DMS79 (cell line): ENCODE results near the gene OR9Q1.
"Not testable (repeated sequence)": the region's sequence is repeated elsewhere in the genome, so short reads cannot be mapped to it uniquely, and the experiment has no call there.

Experiments
- DNase-seq: peaks from one replicate; lab custom pipeline; 2025; lab: John Stamatoyannopoulos, UW

The OR9Q1 gene

GRCh38 chr11:58023435-58023931 is at the start of gene OR9Q1:
TSS of gene OR9Q1 (plus strand) at chr11:58023881. CDS start at chr11:58179445, 155,564 bp downstream.
- DNase-seq: no peak

GRCh38 chr11:57974132-57974531 is 49.5 kb upstream of the OR9Q1 start:
- DNase-seq: no peak

GRCh38 chr11:57974848-57975601 is 48.7 kb upstream of the OR9Q1 start:
- no peak for DNase-seq

- DNase-seq: no peak
Observed at GRCh38 chr11:57977709-57978108, 46.0 kb upstream of the OR9Q1 start.

- DNase-seq: no peak
Observed at GRCh38 chr11:57978686-57979531, 44.8 kb upstream of the OR9Q1 start.

GRCh38 chr11:57979532-57980079 is 44.1 kb upstream of the OR9Q1 start:
- no peak for DNase-seq

- no peak for DNase-seq
Observed at GRCh38 chr11:57980201-57980600, 43.5 kb upstream of the OR9Q1 start.

GRCh38 chr11:57981536-57981935 is 42.1 kb upstream of the OR9Q1 start:
- no peak for DNase-seq

- DNase-seq: no peak
Observed at GRCh38 chr11:57982776-57983175, 40.9 kb upstream of the OR9Q1 start.

GRCh38 chr11:57983191-57983590 is 40.5 kb upstream of the OR9Q1 start:
- no peak for DNase-seq

- DNase-seq: not testable (repeated sequence)
Observed at GRCh38 chr11:57999523-57999922, 24.2 kb upstream of the OR9Q1 start.

- not testable (repeated sequence) for DNase-seq
Observed at GRCh38 chr11:58000021-58000420, 23.7 kb upstream of the OR9Q1 start.

GRCh38 chr11:58000699-58001098 is 23.0 kb upstream of the OR9Q1 start:
- DNase-seq: no peak

GRCh38 chr11:58003036-58003435 is 20.6 kb upstream of the OR9Q1 start:
- DNase-seq: no peak

- DNase-seq: no peak
Observed at GRCh38 chr11:58003591-58003990, 20.1 kb upstream of the OR9Q1 start.

- no peak for DNase-seq
Observed at GRCh38 chr11:58004664-58005063, 19.0 kb upstream of the OR9Q1 start.

- DNase-seq: no peak
Observed at GRCh38 chr11:58006940-58007339, 16.7 kb upstream of the OR9Q1 start.

- no peak for DNase-seq
Observed at GRCh38 chr11:58011771-58012170, 11.9 kb upstream of the OR9Q1 start.

GRCh38 chr11:58024601-58025091 is 965 bp downstream of the OR9Q1 start:
- no peak for DNase-seq

- DNase-seq: no peak
Observed at GRCh38 chr11:58027341-58027740, 3.7 kb downstream of the OR9Q1 start.

GRCh38 chr11:58028687-58029411 is 5.2 kb downstream of the OR9Q1 start:
- no peak for DNase-seq

- no peak for DNase-seq
Observed at GRCh38 chr11:58030653-58031052, 7.0 kb downstream of the OR9Q1 start, which contains the start of gene OR6Q1. TSS of gene OR6Q1 (plus strand) at chr11:58030953. CDS start at chr11:58030953, 0 bp downstream.
